Measurements from ENCODE around the gene KCNK2.

- TF ChIP-seq CTCF (conservative IDR thresholded peaks at IDR 0.05) (no peak), ZFX (IDR thresholded peaks at IDR 0.05) (no peak)
These were observed 39.1 kb upstream of the KCNK2 start for GRCh38 chr1:215043401-215043800.

Measured in C4-2B (cell line).